Stimulated activated CD8-positive, alpha-beta memory T cell treated with anti-CD3 and anti-CD28 coated beads, Interleukin-2, amount 100 ng/mL, for 1 hour (primary cell): ENCODE data around the gene DVL1.
"Not testable (repeated sequence)": the region's sequence is repeated elsewhere in the genome, so short reads cannot be mapped to it uniquely, and the experiment has no call there.

Experiments
- DNase-seq, 2 donors: peaks; one replicate each; pipeline ENCODE4 v3.0.0-alpha.2; 2020; ENCODE audit warnings: low read depth in 2 of 2

DVL1 gene

DNA sequence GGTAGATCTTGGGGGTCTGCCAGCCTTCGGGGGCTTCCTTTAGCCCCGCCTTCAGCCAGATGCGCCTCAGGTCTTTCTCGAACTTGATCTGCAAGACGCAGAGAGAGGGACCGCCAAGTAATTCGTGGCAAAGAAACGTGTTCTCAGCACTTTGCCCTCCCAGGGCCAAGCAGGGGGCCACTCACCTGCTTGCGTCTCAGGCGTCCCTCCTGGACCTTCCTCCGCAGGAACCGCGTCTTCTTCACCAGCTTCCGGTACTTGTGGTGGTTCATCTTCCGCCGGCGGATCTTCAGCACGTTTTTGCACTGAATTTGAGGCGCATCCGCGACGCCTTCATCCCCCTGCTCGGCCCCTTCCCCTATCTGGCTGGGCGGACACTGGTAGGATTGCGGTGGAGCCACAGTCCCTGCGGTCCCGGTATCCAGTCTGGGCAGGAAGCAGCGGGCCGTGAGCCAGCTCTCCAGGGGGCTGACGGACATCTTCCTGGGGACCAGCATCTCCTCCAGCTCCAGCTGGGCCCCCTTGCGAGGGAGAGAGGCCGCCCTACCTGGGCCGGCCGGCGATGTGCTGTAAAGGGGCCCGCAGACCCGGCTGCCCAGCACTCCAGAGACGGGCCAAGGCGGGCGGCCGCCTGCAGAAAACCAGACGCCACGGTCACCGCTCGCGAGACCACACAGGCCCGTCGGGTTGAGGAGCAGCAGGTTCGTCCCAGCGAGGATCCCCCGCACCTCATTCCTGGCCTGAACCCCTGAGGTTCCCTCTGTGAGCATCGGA lies 24.8 kb upstream of the DVL1 start:
- no peak for DNase-seq

DNA sequence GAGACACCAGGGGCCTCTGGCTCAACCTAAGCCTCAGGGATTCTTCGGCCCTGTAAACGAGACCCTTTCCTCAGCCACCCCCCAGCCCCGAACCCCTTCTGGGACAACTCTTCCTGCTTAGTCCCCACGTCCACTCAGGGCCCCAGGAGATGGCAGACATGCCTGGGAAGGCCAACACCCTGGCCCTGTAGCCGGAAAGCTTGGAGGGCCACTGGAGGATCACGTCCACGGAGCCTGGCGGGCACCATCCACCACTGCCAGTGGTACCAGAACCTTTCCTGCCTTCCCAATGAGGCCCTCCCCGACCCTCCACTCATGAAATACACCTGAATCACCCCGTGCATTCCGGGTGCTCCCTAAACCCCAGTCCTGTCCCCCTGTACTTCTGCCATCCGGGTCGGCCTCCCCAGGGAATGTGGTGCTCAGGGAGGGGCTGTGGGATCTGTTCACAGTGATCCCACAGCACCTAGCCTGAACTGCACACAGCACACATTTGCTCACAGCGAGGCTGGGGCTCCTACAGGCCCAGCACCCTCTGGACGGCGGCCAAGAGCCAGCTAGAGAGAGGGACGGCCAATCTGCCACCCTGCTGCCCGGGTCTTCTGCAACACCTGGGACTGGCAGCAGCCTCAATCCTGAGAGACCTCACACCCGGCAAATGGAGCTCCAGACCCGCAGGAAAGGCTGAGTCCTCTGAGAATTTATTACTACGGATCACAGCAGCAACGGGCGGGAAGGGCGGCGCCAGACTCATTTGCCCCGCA lies 24.0 kb upstream of the DVL1 start:
- no peak for DNase-seq

- peak; percentile 59 to 60 for DNase-seq
Observed at GRCh38 chr1:1371746-1372711, 22.8 kb upstream of the DVL1 start.

- peak in 1 of 2 donors; percentile 42 for DNase-seq
Observed at GRCh38 chr1:1371364-1371745, 22.1 kb upstream of the DVL1 start.

- DNase-seq, result no peak
Observed at GRCh38 chr1:1370771-1371300, 21.6 kb upstream of the DVL1 start.

- DNase-seq, result not testable (repeated sequence)
Observed at GRCh38 chr1:1370094-1370493, 20.9 kb upstream of the DVL1 start.

GRCh38 chr1:1367315-1367714 lies 18.1 kb upstream of the DVL1 start:
- DNase-seq, result no peak

DNA sequence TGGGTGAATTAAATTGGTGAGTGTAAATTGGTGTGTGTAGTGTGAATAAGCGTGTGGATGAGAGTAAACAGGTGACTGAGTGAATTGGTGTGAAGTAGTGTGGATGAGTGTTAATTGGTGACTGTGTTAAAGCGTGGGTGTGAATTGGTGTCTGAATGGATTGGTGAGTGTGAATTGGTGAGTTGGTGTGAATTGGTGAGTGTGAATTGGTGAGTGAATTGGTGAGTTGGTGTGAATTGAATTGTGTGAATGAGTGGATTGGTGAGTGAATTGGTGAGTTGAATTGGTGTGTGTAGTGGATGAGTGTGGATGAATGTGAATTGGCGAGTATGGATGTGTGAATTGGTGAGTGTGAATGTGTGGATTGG lies 17.5 kb upstream of the DVL1 start:
- no peak for DNase-seq

DNA sequence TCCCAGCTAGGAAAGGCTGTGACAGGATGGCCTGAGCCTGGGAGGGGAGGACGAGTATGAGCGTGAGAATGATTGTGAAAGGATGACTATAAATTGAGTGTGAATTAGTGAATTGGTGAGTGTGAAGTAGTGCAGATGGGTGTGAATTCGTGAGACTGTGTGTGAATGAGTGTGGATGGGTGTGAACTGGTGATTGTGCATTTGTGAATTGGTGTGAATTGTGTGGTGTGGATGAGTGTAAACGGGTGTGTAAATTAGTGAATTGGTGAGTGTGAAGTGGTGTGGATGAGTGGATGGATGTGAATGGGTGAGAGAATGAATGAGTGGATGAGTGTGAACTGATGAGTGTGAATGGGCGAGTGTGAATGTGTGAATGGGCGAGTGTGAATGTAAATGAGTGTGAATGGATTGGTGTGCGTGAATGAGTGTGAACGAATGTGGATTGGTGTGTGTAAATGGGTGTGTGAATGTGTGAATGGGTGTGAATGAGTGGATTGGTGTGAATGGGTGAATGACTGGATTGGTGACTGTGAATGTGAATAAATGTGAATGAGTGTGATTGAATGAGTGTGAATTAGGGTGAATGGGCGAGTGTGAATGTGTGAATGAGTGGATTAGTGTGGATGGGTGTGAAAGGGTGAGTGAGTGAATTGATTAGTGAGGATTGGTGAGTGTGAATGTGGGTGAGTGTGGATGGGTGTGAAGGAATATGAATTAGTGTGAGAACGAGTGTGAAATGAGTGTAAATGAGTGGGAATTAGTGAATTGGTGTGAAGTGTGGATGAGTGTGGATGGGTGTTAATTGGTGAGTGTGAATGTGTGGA lies 16.9 kb upstream of the DVL1 start:
- DNase-seq, result no peak

- no peak for DNase-seq
Observed at GRCh38 chr1:1364266-1364665, 15.0 kb upstream of the DVL1 start.

DNA sequence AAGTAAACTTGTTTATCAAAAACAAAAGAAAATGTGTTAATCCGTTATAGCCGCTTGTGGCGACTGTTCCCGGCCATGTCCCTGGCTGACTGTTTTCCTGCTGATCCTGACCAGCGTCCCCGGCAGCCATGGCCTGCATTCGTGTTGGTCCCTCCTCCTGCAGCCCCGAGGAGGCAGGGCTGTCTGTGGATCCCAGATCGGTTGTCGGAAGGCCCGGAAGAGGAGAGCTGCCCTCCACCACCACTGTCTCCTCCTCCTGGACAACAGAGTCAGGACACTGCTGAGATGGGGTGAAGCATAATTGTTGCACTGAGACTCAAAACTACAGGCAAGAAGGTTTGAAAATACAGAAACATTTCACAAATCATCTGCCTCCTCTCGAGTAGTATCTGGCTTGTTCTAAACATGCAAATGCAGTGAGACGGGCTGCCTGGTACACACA lies 12.8 kb upstream of the DVL1 start:
- DNase-seq, result no peak

GRCh38 chr1:1361233-1361981 lies 12.2 kb upstream of the DVL1 start:
- DNase-seq, result no peak

GRCh38 chr1:1360506-1361169 lies 11.4 kb upstream of the DVL1 start:
- no peak for DNase-seq

GRCh38 chr1:1359664-1360468 lies 10.6 kb upstream of the DVL1 start:
- DNase-seq, result no peak

GRCh38 chr1:1359308-1359663 lies 10.1 kb upstream of the DVL1 start:
- no peak for DNase-seq

DNA sequence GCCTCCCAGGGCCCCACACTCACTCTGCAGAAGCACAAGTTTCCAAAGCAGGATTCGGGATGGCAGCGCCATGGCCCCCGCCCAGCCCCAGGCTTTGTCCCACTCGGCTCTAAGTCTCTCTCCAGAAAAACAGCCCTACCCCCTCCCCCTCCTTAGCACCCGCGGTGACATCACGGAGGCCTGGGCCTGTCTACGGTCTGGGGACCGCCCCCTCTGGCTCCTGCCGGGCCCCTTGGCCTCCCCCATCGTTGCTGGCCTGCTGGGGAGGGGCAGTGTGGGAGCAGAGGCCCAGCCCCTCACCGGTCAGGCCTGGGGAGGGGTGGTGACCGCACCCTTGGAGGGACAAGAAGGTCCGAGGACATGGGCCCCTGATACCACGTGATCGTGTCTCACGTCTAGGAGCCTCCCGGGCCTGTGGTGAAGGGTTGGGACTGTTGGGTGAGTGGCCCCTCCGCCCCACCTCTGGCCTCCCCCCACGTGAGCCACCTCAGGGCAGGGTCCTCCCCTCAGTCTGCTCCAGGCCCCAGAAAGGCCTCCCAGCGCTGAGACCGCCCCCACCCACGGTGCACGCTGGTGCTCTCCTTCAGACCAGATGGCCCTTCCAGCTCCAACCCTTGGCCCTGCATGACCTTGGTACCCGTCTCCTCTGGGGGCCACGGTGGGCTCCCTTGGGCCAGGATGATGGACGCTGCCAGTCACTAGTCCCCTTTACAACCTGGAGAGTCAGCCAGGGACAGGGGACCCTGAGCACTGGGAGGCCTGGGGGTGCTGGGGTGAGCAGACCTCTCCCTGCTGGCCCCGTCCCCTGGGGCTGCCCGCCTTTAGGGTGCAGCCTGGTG lies 9.4 kb upstream of the DVL1 start, which contains the start of gene MXRA8:
Gene MXRA8, minus strand, starts transcription at position 123 of the 839 bp plus-strand sequence. Its CDS starts 51 bp downstream, at position 72.
- DNase-seq, result no peak

GRCh38 chr1:1357871-1358432 lies 8.7 kb upstream of the DVL1 start:
- DNase-seq, result no peak
